Hepatocyte (in vitro differentiated cells): Measurements from ENCODE around the gene SH3RF1. TPM values are rescaled to one million over a fixed set of nuclear protein-coding genes. Genes with fewer than 3 reads are reported as not detected.
"Not testable (repeated sequence)": the region's sequence is repeated elsewhere in the genome, so short reads cannot be mapped to it uniquely, and the experiment has no call there.

Experiments used
- DNase-seq: peaks from one replicate; pipeline ENCODE4 v3.0.0-alpha.2; 2016; ENCODE audit warnings: low spot score
- H2AFZ ChIP-seq: fragments of 200-600 bp; sonication (generic); 2 replicates; pipeline ENCODE4 v1.6.0; 2016; ENCODE audit warnings: antibody characterized with exemption, mild to moderate bottlenecking
- H3K27ac ChIP-seq: fragments of 200-600 bp; sonication (generic); 2 replicates; pipeline ENCODE4 v1.5.1; 2016; ENCODE audit warnings: mild to moderate bottlenecking
- H3K27me3 ChIP-seq: fragments of 200-600 bp; sonication (generic); 2 replicates; pipeline ENCODE4 v1.6.1; 2016
- H3K36me3 ChIP-seq: fragments of 200-600 bp; sonication (generic); replicated peaks from 2 replicates; pipeline ENCODE4 v1.5.1; 2016; ENCODE audit warnings: low read depth; ENCODE audit not compliant: insufficient read depth
- H3K4me1 ChIP-seq: fragments of 200-600 bp; sonication (generic); 2 replicates; pipeline ENCODE4 v1.5.1; 2016; ENCODE audit warnings: mild to moderate bottlenecking, moderate library complexity; ENCODE audit not compliant: insufficient read depth
- H3K4me2 ChIP-seq: fragments of 200-600 bp; sonication (generic); 2 replicates; pipeline ENCODE4 v1.6.0; 2016
- H3K4me3 ChIP-seq: fragments of 200-600 bp; sonication (generic); 2 replicates; pipeline ENCODE4 v1.5.1; 2016; ENCODE audit warnings: mild to moderate bottlenecking
- H3K79me2 ChIP-seq: fragments of 200-600 bp; sonication (generic); 2 replicates; pipeline ENCODE4 v1.6.0; 2017; ENCODE audit warnings: mild to moderate bottlenecking
- H3K9me2 ChIP-seq: fragments of 200-600 bp; sonication (generic); replicated peaks from 2 replicates; pipeline ENCODE4 v1.6.0; 2017; ENCODE audit warnings: mild to moderate bottlenecking; ENCODE audit not compliant: insufficient read depth
- H3K9me3 ChIP-seq: fragments of 200-600 bp; sonication (generic); 2 replicates; pipeline ENCODE4 v1.5.1; 2016; ENCODE audit warnings: low read depth, mild to moderate bottlenecking
- H4K20me1 ChIP-seq: fragments of 200-600 bp; sonication (generic); 2 replicates; pipeline ENCODE4 v1.6.0; 2016; ENCODE audit warnings: mild to moderate bottlenecking; ENCODE audit not compliant: insufficient read depth, poor library complexity, severe bottlenecking
- CTCF ChIP-seq: fragments of 200-600 bp; sonication (generic); IDR thresholded peaks from 2 replicates; pipeline ENCODE4 v1.5.1; 2016; ENCODE audit warnings: antibody characterized with exemption, mild to moderate bottlenecking; ENCODE audit not compliant: poor library complexity
- EZH2 ChIP-seq: fragments of 200-600 bp; sonication (generic); IDR thresholded peaks from 2 replicates; pipeline ENCODE4 v1.6.1; 2016; ENCODE audit warnings: antibody characterized with exemption, mild to moderate bottlenecking, borderline replicate concordance
- EZH2phosphoT487 ChIP-seq: fragments of 200-600 bp; sonication (generic); IDR thresholded peaks from one replicate; pipeline ENCODE4 v1.6.1; 2018; ENCODE audit warnings: antibody characterized with exemption, mild to moderate bottlenecking, low read depth, moderate library complexity; ENCODE audit not compliant: unreplicated experiment, severe bottlenecking
- WGBS: methylation state at CpG from one replicate; pipeline ENCODE4 v1.1.6; 2016; ENCODE audit warnings: low lambda C conversion rate; ENCODE audit errors: missing lambda C conversion rate; 5-methylcytosine and 5-hydroxymethylcytosine counted together
- polyA plus RNA-seq: library from polyadenylated mRNA; unstranded; fragments of >200 nt; fragmentation: Nextera tagmentation; extraction: Ambion mirVana; gene quantifications from 2 replicates; pipeline ENCODE4 v1.2.1, GENCODE V29; 2016
- total RNA-seq: library from RNA; depleted of rRNA; stranded (reverse); fragments of >200 nt; gene quantifications from 2 replicates; pipeline ENCODE4 v1.2.3, GENCODE V29; 2014

SH3RF1 gene
- total and polyA plus RNA-seq, 2 experiments from 2014 or later: 15.5 to 16.4 TPM

DNA sequence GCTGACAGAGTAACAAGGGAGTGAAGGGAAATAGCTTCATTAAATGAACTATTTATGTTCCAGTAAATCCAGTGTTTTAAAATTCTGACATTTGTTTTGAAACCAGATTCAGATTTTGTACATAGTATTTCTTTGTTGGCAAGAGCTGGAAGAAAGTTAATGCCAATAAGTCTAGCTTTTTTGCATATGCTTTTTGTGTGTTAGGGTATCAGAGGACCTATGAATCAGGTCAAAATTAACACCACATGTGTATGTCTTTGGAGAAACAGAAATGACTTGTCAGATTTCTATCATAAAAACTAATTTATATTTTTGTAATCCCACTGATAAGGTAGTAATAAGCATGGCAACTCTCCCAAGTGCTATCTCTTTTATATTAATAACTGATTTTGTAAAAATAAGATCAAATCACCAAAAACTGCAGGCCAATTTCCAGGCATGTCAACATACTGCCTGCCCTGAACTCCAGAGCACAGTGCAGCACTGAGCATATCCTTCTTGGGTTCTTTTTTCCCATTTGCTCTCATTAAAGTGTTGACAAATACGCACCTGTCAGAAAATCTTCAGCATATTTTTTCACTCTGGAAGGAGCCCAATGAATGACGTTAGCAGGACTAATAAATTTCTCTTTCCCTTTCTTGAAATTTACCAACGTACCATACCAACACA, 65.5 kb downstream of the SH3RF1 start:
- Histone ChIP-seq H2AFZ (no peak overlapping the region), H4K20me1 (no peaks in the 10 kb centered on the region), H3K4me2 (no peak overlapping the region), H3K9me3 (no peaks in the 10 kb centered on the region), H3K4me3 (no peak overlapping the region), H3K36me3 (no peaks in the 10 kb centered on the region), H3K9me2 (no peaks in the 10 kb centered on the region), H3K79me2 (peaks cover 69% of the 10 kb centered on the region), H3K27ac (no peak overlapping the region), H3K27me3 (no peaks in the 10 kb centered on the region), H3K4me1 (peaks cover 35% of the 10 kb centered on the region)
- no peak for DNase-seq
- 68% methylated on average over 3 of the region's 3 CpGs for WGBS
- TF ChIP-seq CTCF (no peak), EZH2phosphoT487 (peak; percentile 89), EZH2 (no peak)

DNA sequence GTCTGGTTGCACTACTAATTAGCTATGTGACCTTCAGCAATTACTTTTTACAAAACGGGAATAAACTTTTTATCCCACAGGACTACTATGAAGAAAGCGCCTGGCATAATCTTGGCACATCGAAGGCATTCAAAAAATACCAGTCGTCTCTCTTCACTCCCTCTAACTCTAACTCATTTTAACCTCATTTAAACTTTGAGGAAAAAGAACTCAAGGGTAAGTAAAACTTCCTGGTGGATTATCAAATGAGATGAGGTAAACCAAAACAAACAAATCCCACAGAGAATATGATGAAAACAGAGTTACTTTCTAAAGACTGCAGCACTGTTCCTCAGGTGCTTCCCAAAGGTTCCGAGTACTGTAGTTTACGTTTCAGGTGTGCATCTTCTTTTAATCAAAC, 66.9 kb downstream of the SH3RF1 start:
- Histone ChIP-seq H3K9me3 (no peaks in the 10 kb centered on the region), H3K4me2 (no peak overlapping the region), H3K36me3 (no peaks in the 10 kb centered on the region), H3K9me2 (no peaks in the 10 kb centered on the region), H2AFZ (no peak overlapping the region), H3K27ac (no peak overlapping the region), H3K27me3 (no peaks in the 10 kb centered on the region), H4K20me1 (no peaks in the 10 kb centered on the region), H3K79me2 (peaks cover 80% of the 10 kb centered on the region), H3K4me3 (no peak overlapping the region), H3K4me1 (peaks cover 35% of the 10 kb centered on the region)
- 86% methylated on average over 6 of the region's 6 CpGs for WGBS
- TF ChIP-seq EZH2: no peak
- no peak for TF ChIP-seq CTCF
- no peak for TF ChIP-seq EZH2phosphoT487
- no peak for DNase-seq

DNA sequence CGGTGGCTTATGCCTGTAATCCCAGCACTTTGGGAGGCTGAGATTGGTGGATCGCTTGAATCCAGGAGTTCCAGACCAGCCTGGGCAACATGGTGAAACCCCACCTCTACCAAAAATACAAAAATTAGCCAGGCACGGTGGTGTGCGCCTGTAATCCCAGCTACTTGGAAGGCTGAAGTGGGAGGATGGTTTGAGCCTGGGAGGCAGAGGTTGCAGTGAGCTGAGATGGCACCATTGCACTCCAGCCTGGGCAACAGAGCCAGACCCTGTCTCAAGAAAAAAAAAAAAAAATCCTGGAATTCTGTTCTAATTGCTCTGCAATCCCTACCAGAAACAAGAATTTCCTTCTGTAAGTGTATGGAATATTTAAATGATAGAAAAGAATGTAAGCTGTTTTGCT, 67.5 kb downstream of the SH3RF1 start:
- not testable (repeated sequence) for H3K36me3 ChIP-seq, H3K9me2 ChIP-seq, H3K4me3 ChIP-seq, H2AFZ ChIP-seq, H3K4me2 ChIP-seq, H4K20me1 ChIP-seq, H3K9me3 ChIP-seq, H3K27ac ChIP-seq, DNase-seq, H3K27me3 ChIP-seq
- peaks cover 35% of the 10 kb centered on the region for H3K4me1 ChIP-seq
- peaks cover 82% of the 10 kb centered on the region for H3K79me2 ChIP-seq
- 86% methylated on average over 4 of the region's 4 CpGs for whole genome bisulfite sequencing

- H3K4me1 ChIP-seq: peaks cover 35% of the 10 kb centered on the region
- 72% methylated on average over 1 of the region's 1 CpG for WGBS
- H3K9me3 ChIP-seq: no peaks in the 10 kb centered on the region
- no peaks in the 10 kb centered on the region for H3K27me3 ChIP-seq
- H3K27ac ChIP-seq: no peak overlapping the region
- no peak overlapping the region for H2AFZ ChIP-seq
- H4K20me1 ChIP-seq: no peaks in the 10 kb centered on the region
- no peaks in the 10 kb centered on the region for H3K36me3 ChIP-seq
- peaks cover 82% of the 10 kb centered on the region for H3K79me2 ChIP-seq
- no peak for DNase-seq
- no peak overlapping the region for H3K4me2 ChIP-seq
- no peak overlapping the region for H3K4me3 ChIP-seq
- TF ChIP-seq CTCF: no peak
- no peak for TF ChIP-seq EZH2
- TF ChIP-seq EZH2phosphoT487: no peak
- H3K9me2 ChIP-seq: no peaks in the 10 kb centered on the region
These were observed 67.9 kb downstream of the SH3RF1 start for GRCh38 chr4:169202878-169203277.
